ENCODE measurements around the gene DMTF1. TPM values are rescaled to one million over a fixed set of nuclear protein-coding genes. Genes with fewer than 3 reads are reported as not detected.
"Not testable (repeated sequence)": the region's sequence is repeated elsewhere in the genome, so short reads cannot be mapped to it uniquely, and the experiment has no call there.

DMTF1 gene
- total RNA-seq, 1 experiment from 2014 or later: 47.0 TPM

DNA sequence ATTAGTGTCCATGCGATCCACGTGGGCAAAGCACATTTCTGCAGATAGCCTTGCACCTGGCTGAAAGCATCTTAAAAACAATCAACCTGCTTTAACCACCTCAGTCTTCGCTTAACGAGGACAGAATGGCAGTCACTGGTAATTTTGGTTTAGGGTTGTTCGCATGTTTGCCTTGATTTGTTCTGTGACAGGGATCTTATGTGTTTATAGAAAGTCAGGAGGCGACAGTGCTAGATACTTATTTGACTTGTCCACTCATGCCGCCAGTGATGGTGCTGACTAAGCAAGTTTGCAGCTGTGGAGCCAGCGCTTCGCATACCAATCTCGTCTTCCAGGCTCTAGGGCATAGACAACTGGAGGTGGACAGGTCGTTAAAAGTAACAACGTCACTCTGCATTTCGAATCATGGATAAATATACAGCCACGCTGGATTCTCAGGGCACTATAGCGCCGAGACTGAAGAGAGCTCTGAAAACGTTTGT, 68.5 kb downstream of the DMTF1 start:
- no peak for DNase-seq (ENCODE audit: low spot score)

- DNase-seq (ENCODE audit: low spot score): no peak
Observed at GRCh38 chr7:87223666-87224065, 71.4 kb downstream of the DMTF1 start.

DNA sequence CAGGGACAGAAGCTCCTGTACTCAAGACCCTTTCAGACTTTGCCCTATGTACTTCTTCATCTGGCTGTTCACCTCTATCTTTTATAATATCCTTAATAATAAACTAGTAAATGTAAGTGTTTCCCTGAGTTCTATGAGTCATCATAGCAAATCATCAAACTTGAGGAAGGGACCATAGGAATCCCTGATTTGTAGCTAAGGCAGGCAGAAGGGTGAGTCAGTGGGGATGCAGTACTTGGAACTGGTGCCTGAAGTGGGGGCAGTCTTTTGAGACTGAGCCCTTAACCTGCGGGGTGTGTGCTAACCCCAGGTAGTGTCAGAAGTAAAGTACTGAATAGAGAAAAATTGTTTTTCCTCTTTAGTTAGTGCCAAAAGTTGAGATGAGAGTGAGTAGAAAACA, 73.4 kb downstream of the DMTF1 start:
- DNase-seq (ENCODE audit: low spot score): peak; percentile 29

DNA sequence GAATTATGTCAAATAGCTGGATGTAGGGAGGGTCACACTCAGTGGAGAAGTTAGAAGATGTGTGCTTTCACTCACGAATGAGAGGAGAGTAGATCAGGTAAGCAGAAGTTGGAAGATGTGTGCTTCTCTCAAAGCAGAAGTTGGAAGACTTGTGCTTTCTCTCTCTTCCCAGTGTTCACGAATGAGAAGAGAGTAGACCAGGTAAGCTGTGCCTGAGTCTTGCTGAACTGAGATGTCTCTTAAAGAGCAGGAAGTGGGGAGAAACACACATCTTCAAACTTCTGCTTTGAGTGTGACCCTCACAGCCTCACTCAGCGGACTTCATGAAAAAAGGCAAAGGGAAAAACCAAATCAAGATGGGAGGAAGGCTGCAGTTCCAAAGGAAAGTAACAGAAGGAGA, 74.2 kb downstream of the DMTF1 start:
- no peak for DNase-seq (ENCODE audit: low spot score)

DNA sequence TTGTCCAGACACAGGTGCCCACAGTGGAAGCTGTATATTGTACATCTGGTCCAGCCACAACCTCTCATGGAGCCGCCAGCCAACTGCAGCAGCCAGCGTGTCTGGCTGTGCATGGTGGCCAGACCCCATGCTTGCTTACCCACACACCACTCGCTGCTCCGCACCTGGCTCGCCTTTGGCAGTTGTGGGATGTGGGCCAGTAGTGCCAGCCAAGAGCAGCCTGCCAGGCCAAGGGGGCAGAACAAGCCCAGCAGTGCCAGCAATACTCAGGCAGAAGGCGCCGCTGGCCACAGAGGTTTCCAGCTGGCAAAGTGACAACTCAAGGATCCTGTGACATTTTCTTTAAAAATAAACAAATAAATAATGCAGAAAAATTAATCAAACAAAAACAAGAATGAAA, 79.0 kb downstream of the DMTF1 start:
- no peak for DNase-seq (ENCODE audit: low spot score)

DNA sequence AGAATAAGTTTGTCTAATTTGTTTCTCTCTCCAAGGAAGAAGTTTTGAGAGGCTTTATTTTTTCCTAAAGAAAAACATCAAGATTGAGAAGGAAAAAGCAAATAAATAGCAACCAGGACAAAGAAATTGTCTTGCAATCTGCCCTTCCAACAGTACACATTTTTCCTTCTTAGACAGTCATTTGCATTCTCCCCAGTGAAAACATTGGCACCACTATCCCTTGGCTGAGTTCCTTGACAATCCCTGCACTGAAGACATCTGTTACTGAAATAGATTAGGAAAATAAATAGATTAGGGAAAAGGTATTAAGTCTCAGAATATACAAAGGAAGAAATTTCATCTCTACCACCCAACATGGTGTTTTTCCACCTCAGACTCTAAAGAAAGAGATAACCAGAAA, 79.5 kb downstream of the DMTF1 start:
- DNase-seq (ENCODE audit: low spot score): no peak

DNA sequence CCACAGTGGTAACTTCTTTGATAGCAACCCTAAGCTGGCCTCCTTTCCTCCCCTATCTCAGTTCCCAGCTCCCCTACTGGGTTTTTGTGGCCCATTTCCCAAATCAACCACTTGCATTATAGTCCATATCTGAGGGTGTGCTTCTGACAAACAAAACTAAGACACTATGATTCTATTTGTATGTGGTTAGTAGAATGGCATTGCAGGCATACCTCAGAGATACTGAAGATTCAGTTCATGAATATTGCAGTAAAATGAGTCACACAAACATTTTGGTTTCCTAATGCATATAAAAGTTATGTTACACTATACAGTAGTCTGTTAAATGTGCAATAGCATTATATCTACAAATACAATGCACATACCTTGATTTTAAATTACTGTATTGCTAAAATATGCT, 82.7 kb downstream of the DMTF1 start:
- DNase-seq (ENCODE audit: low spot score): no peak

DNA sequence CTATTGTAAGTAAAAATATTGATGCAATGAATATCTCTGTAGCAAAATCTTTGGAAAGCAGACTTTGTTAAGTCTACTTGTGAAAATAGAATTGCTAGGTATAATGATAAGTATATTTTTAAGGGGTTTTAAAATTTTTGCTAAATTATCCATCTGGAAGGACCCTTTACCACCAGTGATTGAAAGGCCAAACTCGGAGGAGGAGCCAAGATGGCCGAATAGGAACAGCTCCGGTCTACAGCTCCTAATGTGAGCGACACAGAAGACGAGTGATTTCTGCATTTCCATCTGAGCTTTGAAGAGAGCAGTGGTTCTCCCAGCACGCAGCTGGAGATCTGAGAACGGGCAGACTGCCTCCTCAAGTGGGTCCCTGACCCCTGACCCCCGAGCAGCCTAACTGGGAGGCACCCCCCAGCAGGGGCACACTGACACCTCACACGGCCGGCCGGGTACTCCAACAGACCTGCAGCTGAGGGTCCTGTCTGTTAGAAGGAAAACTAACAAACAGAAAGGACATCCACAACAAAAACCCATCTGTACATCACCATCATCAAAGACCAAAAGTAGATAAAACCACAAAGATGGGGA, 86.3 kb downstream of the DMTF1 start:
- not testable (repeated sequence) for DNase-seq (ENCODE audit: low spot score)

DNA sequence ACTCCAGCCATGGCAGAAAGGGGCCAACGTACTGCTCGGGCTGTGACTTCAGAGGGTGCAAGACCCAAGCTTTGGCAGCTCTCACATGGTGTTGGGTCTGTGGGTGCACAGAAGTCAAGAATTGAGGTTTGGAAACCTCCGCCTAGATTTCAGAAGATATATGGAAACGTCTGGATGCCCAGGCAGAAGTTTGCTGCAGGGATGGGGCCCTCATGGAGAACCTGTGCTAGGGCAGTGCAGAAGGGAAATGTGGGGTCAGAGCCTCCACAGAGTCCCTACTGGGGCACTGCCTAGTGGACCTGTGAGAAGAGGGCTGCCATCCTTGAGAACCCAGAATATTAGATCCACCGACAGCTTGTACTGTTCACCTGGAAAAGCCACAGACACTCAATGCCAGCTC, 93.4 kb downstream of the DMTF1 start:
- not testable (repeated sequence) for DNase-seq (ENCODE audit: low spot score)

Other genes with a start within 250 kb of the DMTF1 start
- gene ELAPOR2, start 92.8 kb upstream of the DMTF1 start, total RNA-seq (2014; rRNA removed; shearing (Covaris generic)): 1.2 and 3.3 TPM in 2 replicates
- 22.8 and 26.0 TPM in 2 replicates for gene TMEM243, start 67.3 kb downstream of the DMTF1 start, total RNA-seq (2014; rRNA removed; shearing (Covaris generic))
- gene CROT, start 193.2 kb downstream of the DMTF1 start, total RNA-seq (2014; rRNA removed; shearing (Covaris generic)): 22.2 and 28.5 TPM in 2 replicates